SK-N-SH treated with all-trans-retinoic acid at 6 μM for 48 hours (cell line): ENCODE data around the gene ZNF143.
A peak's percentile ranks its signal among the peaks of the same experiment; 100 is the strongest.

ENCODE experiments used
- ATAC-seq: fragments of 200-7000 bp; cut with Tn5 transposase; 3 replicates; pipeline ENCODE4 v1.9.1; 2020; ENCODE audit warnings: mild to moderate bottlenecking, moderate library complexity
- ARNTL ChIP-seq: fragments of 450-650 bp; formaldehyde crosslinking; IDR thresholded peaks from 2 replicates; pipeline ENCODE4 v1.5.0; 2020; ENCODE audit warnings: low read depth, mild to moderate bottlenecking, moderate library complexity, borderline replicate concordance
- CREB5 ChIP-seq: fragments of 250-450 bp; sonication (Bioruptor Pico); IDR thresholded peaks from 2 replicates; pipeline ENCODE4 v1.5.1; 2020; ENCODE audit warnings: low read depth, mild to moderate bottlenecking, moderate library complexity
- GLIS3 ChIP-seq: fragments of 250-450 bp; sonication (Bioruptor Pico); IDR thresholded peaks from 2 replicates; pipeline ENCODE4 v1.5.0; 2020; ENCODE audit warnings: mild to moderate bottlenecking, moderate library complexity
- ISL1 ChIP-seq: fragments of 250-450 bp; sonication (Bioruptor Pico); IDR thresholded peaks from 2 replicates; pipeline ENCODE4 v2.1.2; 2022; ENCODE audit warnings: mild to moderate bottlenecking, moderate library complexity
- OSR1 ChIP-seq: fragments of 250-450 bp; sonication (Bioruptor Pico); IDR thresholded peaks from 2 replicates; pipeline ENCODE4 v1.8.0; 2022; ENCODE audit warnings: moderate library complexity, mild to moderate bottlenecking, inconsistent platforms
- POU6F1 ChIP-seq: fragments of 250-450 bp; sonication (Bioruptor Pico); IDR thresholded peaks from 2 replicates; pipeline ENCODE4 v1.8.0; 2021; ENCODE audit warnings: low read depth, mild to moderate bottlenecking, moderate library complexity, borderline replicate concordance
- RARB ChIP-seq: fragments of 250-450 bp; sonication (Bioruptor Pico); IDR thresholded peaks from 2 replicates; pipeline ENCODE4 v1.8.0; 2021; ENCODE audit warnings: mild to moderate bottlenecking, moderate library complexity
- SNAI2 ChIP-seq: fragments of 250-450 bp; sonication (Bioruptor Pico); IDR thresholded peaks from 2 replicates; pipeline ENCODE4 v1.5.0; 2020; ENCODE audit warnings: mild to moderate bottlenecking, moderate library complexity
- TOX ChIP-seq: fragments of 250-450 bp; sonication (Bioruptor Pico); IDR thresholded peaks from 2 replicates; pipeline ENCODE4 v1.8.0; 2021; ENCODE audit warnings: mild to moderate bottlenecking, moderate library complexity, borderline replicate concordance
- TSHZ2 ChIP-seq: fragments of 250-450 bp; sonication (Bioruptor Pico); IDR thresholded peaks from 2 replicates; pipeline ENCODE4 v1.5.0; 2020; ENCODE audit warnings: mild to moderate bottlenecking, moderate library complexity
- ZC3H10 ChIP-seq: fragments of 250-450 bp; sonication (Bioruptor Pico); IDR thresholded peaks from 2 replicates; pipeline ENCODE4 v1.5.1; 2021; ENCODE audit warnings: mild to moderate bottlenecking, moderate library complexity
- ZNF565 ChIP-seq: fragments of 450-650 bp; formaldehyde crosslinking; conservative IDR thresholded peaks from 2 replicates; pipeline ENCODE4 v1.5.0; 2020; ENCODE audit warnings: low read depth, mild to moderate bottlenecking, moderate library complexity
- ZNF70 ChIP-seq: fragments of 450-650 bp; formaldehyde crosslinking; IDR thresholded peaks from 2 replicates; pipeline ENCODE4 v1.5.0; 2020; ENCODE audit warnings: mild to moderate bottlenecking, moderate library complexity
- ZNF8 ChIP-seq: fragments of 450-650 bp; formaldehyde crosslinking; IDR thresholded peaks from 2 replicates; pipeline ENCODE4 v1.5.0; 2020; ENCODE audit warnings: mild to moderate bottlenecking, moderate library complexity
- TF ChIP-seq, protein P1 (sequence below): fragments of 250-450 bp; sonication (Bioruptor Pico); IDR thresholded peaks from 2 replicates; pipeline ENCODE4 v1.8.0; 2020; ENCODE audit warnings: mild to moderate bottlenecking, moderate library complexity, borderline replicate concordance

The ZNF143 gene

DNA sequence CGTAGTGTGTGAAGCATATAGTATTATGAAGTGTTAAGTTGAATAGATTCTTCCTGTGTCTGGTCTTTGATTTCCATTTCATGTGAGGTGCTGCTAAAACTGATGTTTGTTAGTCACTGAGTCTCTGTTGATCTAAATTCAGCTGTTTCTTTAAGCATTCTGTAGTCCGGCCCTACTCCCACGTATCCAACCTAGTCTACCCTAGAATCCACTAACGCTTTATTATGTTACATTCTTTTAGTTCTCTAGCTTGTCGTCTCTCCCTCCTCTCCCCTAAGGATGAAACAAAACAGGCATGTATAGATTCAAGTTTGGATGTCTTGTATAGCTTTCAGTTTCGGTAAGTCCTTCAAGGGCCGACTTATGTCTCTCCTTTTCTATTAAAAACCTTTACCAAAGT, 116.7 kb downstream of the ZNF143 start:
- no peak for TF ChIP-seq ZNF565 (CRISPR knock-in tag)
- TF ChIP-seq TSHZ2 (CRISPR knock-in tag) = no peak
- no peak for TF ChIP-seq RARB (CRISPR knock-in tag)
- no peak for TF ChIP-seq ZNF70
- TF ChIP-seq SNAI2 (CRISPR knock-in tag) = no peak
- TF ChIP-seq, protein P1, sequence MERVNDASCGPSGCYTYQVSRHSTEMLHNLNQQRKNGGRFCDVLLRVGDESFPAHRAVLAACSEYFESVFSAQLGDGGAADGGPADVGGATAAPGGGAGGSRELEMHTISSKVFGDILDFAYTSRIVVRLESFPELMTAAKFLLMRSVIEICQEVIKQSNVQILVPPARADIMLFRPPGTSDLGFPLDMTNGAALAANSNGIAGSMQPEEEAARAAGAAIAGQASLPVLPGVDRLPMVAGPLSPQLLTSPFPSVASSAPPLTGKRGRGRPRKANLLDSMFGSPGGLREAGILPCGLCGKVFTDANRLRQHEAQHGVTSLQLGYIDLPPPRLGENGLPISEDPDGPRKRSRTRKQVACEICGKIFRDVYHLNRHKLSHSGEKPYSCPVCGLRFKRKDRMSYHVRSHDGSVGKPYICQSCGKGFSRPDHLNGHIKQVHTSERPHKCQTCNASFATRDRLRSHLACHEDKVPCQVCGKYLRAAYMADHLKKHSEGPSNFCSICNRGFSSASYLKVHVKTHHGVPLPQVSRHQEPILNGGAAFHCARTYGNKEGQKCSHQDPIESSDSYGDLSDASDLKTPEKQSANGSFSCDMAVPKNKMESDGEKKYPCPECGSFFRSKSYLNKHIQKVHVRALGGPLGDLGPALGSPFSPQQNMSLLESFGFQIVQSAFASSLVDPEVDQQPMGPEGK (CRISPR knock-in tag) = no peak; the same call in 1 of the 2 replicates
- TF ChIP-seq ISL1 (CRISPR knock-in tag) = no peak
- TF ChIP-seq POU6F1 (CRISPR knock-in tag) = no peak
- TF ChIP-seq ZNF8 = no peak
- no peak for TF ChIP-seq ZC3H10 (CRISPR knock-in tag)
- no peak for TF ChIP-seq CREB5
- no peak for TF ChIP-seq TOX
- no peak for TF ChIP-seq OSR1 (CRISPR knock-in tag)
- TF ChIP-seq ARNTL (CRISPR knock-in tag) = no peak
- no peak for TF ChIP-seq GLIS3 (CRISPR knock-in tag)
- ATAC-seq = peak; percentile 1
